Measurements from ENCODE around the gene KRTAP2-2.

Gene KRTAP2-2

GRCh38 chr17:41009936-41010335 is 45.1 kb downstream of the KRTAP2-2 start:
- TF ChIP-seq JUND (IDR thresholded peaks at IDR 0.05; ENCODE audit: low read depth), result no peak
- in situ Hi-C loops (cut with HindIII; ENCODE audit: low pct_unique_long_range_greater_than_20kb, low sequenced_read_pairs), result no loop called here

GRCh38 chr17:41009301-41009760 is 45.7 kb downstream of the KRTAP2-2 start:
- DNase-seq (ENCODE audit: low read depth in 1 of 2, low spot score in 1 of 2), result peak; percentile 45 to 94
- in situ Hi-C loops (cut with HindIII; ENCODE audit: low pct_unique_long_range_greater_than_20kb, low sequenced_read_pairs), result no loop called here

More at GRCh38 chr17:41009936-41010335, 45.1 kb downstream of the KRTAP2-2 start:
- no peak for DNase-seq (ENCODE audit: low read depth in 1 of 2, low spot score in 1 of 2)

GRCh38 chr17:41008811-41009210 is 46.2 kb downstream of the KRTAP2-2 start, which contains the start of gene KRTAP3-1:
KRTAP3-1 (minus strand) TSS chr17:41009128; CDS start chr17:41009074, 54 bp downstream.
- no peak for TF ChIP-seq JUND (IDR thresholded peaks at IDR 0.05; ENCODE audit: low read depth)
- in situ Hi-C loops (cut with HindIII; ENCODE audit: low pct_unique_long_range_greater_than_20kb, low sequenced_read_pairs), result no loop called here
- DNase-seq (ENCODE audit: low read depth in 1 of 2, low spot score in 1 of 2), result peak in 1 of 2 experiments; percentile 35

More at GRCh38 chr17:41009301-41009760, 45.7 kb downstream of the KRTAP2-2 start:
- TF ChIP-seq JUND (IDR thresholded peaks at IDR 0.05; ENCODE audit: low read depth), result peak; percentile 96

Data from T47D (cell line).